Left kidney (tissue), 2 donors: ENCODE results near the gene MIGA2. TPM values are rescaled to one million over a fixed set of nuclear protein-coding genes. Genes with fewer than 3 reads are reported as not detected.

Experiments used
- DNase-seq: peaks from one replicate; pipeline ENCODE4 v3.0.0-alpha.2; 2013
- polyA plus RNA-seq: library from polyadenylated mRNA; unstranded; fragments of 120-200 nt; gene quantifications from one replicate; pipeline ENCODE4 v1.2.1, GENCODE V29; 2013; ENCODE audit not compliant: insufficient read length

Gene MIGA2
- polyA plus RNA-seq, 1 donor = 18.8 TPM

GRCh38 chr9:129036923-129037766 lies 719 bp downstream of the MIGA2 start:
- DNase-seq = no peak

GRCh38 chr9:129037767-129038098 lies 1.3 kb downstream of the MIGA2 start:
- DNase-seq = no peak

GRCh38 chr9:129038109-129038852 lies 1.9 kb downstream of the MIGA2 start:
- DNase-seq = no peak

- no peak for DNase-seq
These were observed 3.8 kb downstream of the MIGA2 start for GRCh38 chr9:129040113-129040643.

GRCh38 chr9:129042016-129042415 lies 5.6 kb downstream of the MIGA2 start:
- DNase-seq = no peak

GRCh38 chr9:129052592-129052991 lies 16.2 kb downstream of the MIGA2 start:
- DNase-seq = no peak

GRCh38 chr9:129053020-129053419 lies 16.6 kb downstream of the MIGA2 start:
- no peak for DNase-seq

GRCh38 chr9:129054163-129054851 lies 17.9 kb downstream of the MIGA2 start:
- no peak for DNase-seq

GRCh38 chr9:129058965-129059795 lies 22.8 kb downstream of the MIGA2 start:
- DNase-seq = no peak

- DNase-seq = no peak
These were observed 23.7 kb downstream of the MIGA2 start for GRCh38 chr9:129059796-129060785.

GRCh38 chr9:129060991-129061390 lies 24.6 kb downstream of the MIGA2 start:
- DNase-seq = no peak

- DNase-seq = no peak
These were observed 26.6 kb downstream of the MIGA2 start for GRCh38 chr9:129063061-129063460.

GRCh38 chr9:129064499-129064908 lies 28.1 kb downstream of the MIGA2 start:
- no peak for DNase-seq

GRCh38 chr9:129068110-129068509 lies 31.7 kb downstream of the MIGA2 start:
- DNase-seq = no peak

GRCh38 chr9:129068990-129069861 lies 32.8 kb downstream of the MIGA2 start:
- no peak for DNase-seq

GRCh38 chr9:129069862-129070641 lies 33.6 kb downstream of the MIGA2 start:
- no peak for DNase-seq

GRCh38 chr9:129070696-129071525 lies 34.5 kb downstream of the MIGA2 start:
- no peak for DNase-seq
